ENCODE results near the gene PPP1R27. TPM values are rescaled to one million over a fixed set of nuclear protein-coding genes. Genes with fewer than 3 reads are reported as not detected.
A peak's percentile ranks its signal among the peaks of the same experiment; 100 is the strongest.

The PPP1R27 gene
- total RNA-seq, 1 donor from 2014 or later = not detected

GRCh38 chr17:81865358-81865732 lies 30.5 kb upstream of the PPP1R27 start:
- Histone ChIP-seq H3K4me1 (peaks cover 75% of the 10 kb centered on the region), H3K9me3 (no peaks in the 10 kb centered on the region), H3K4me3 (no peak overlapping the region), H3K27ac (no peak overlapping the region), H3K36me3 (peaks cover 0 to 9% of the 10 kb centered on the region in 2 donors), H3K27me3 (no peaks in the 10 kb centered on the region)
- intact Hi-C loops (cut with DNase I) = no loop called here
- TF ChIP-seq POLR2AphosphoS5 (IDR thresholded peaks at IDR 0.05; ENCODE audit: insufficient read depth in 1 of 2, low read depth in 1 of 2) (no peak), POLR2A (IDR thresholded peaks at IDR 0.05) (no peak), CTCF (IDR thresholded peaks at IDR 0.05) (no peak)
- no peak for DNase-seq (ENCODE audit: extremely low spot score in 2 of 2)

- no peak for TF ChIP-seq POLR2AphosphoS5 (IDR thresholded peaks at IDR 0.05; ENCODE audit: insufficient read depth in 1 of 2, low read depth in 1 of 2)
- no peak for TF ChIP-seq CTCF (IDR thresholded peaks at IDR 0.05)
- TF ChIP-seq POLR2A (IDR thresholded peaks at IDR 0.05) = no peak
- no peak overlapping the region for H3K4me3 ChIP-seq
- H3K27me3 ChIP-seq = no peaks in the 10 kb centered on the region
- H3K27ac ChIP-seq = no peak overlapping the region
- peaks cover 0 to 2% of the 10 kb centered on the region in 2 donors for H3K36me3 ChIP-seq
- H3K9me3 ChIP-seq = no peaks in the 10 kb centered on the region
- peaks cover 69% of the 10 kb centered on the region for H3K4me1 ChIP-seq
- intact Hi-C loops (cut with DNase I) = no loop called here
- no peak for DNase-seq (ENCODE audit: extremely low spot score in 2 of 2)
Observed at GRCh38 chr17:81863833-81864768, 29.3 kb upstream of the PPP1R27 start.

- no peaks in the 10 kb centered on the region for H3K36me3 ChIP-seq
- H3K4me1 ChIP-seq = peaks cover 69% of the 10 kb centered on the region
- TF ChIP-seq POLR2AphosphoS5 (IDR thresholded peaks at IDR 0.05; ENCODE audit: insufficient read depth in 1 of 2, low read depth in 1 of 2) = no peak
- no peak for TF ChIP-seq CTCF (IDR thresholded peaks at IDR 0.05)
- no peak for TF ChIP-seq POLR2A (IDR thresholded peaks at IDR 0.05)
- intact Hi-C loops (cut with DNase I) = no loop called here
- no peaks in the 10 kb centered on the region for H3K9me3 ChIP-seq
- H3K4me3 ChIP-seq = no peak overlapping the region
- H3K27ac ChIP-seq = no peak overlapping the region
- no peaks in the 10 kb centered on the region for H3K27me3 ChIP-seq
- DNase-seq (ENCODE audit: extremely low spot score in 2 of 2) = no peak
Observed at GRCh38 chr17:81863123-81863675, 28.3 kb upstream of the PPP1R27 start.

- intact Hi-C loops (cut with DNase I) = no loop called here
- Histone ChIP-seq H3K9me3 (no peaks in the 10 kb centered on the region), H3K27ac (peak overlapping the region; percentile 89), H3K36me3 (no peaks in the 10 kb centered on the region), H3K4me3 (peak overlapping the region; percentile 68 to 86), H3K4me1 (peaks cover 62% of the 10 kb centered on the region), H3K27me3 (no peaks in the 10 kb centered on the region)
- peak; percentile 99 to 100 for DNase-seq (ENCODE audit: extremely low spot score in 2 of 2)
- TF ChIP-seq POLR2A (IDR thresholded peaks at IDR 0.05) (peak; percentile 82 to 98), POLR2AphosphoS5 (IDR thresholded peaks at IDR 0.05; ENCODE audit: insufficient read depth in 1 of 2, low read depth in 1 of 2) (peak; percentile 97 to 100), CTCF (IDR thresholded peaks at IDR 0.05) (peak in 1 of 3 experiments; percentile 24)
Observed at GRCh38 chr17:81860756-81861568, 26.1 kb upstream of the PPP1R27 start.

Measured in vagina (tissue), 2 donors.